GM12865 (cell line): ENCODE data around the gene THEMIS.
"Not testable (repeated sequence)": the region's sequence is repeated elsewhere in the genome, so short reads cannot be mapped to it uniquely, and the experiment has no call there.

Source experiments
- DNase-seq: peaks from one replicate; pipeline ENCODE4 v3.0.0; 2010; ENCODE audit warnings: low read depth
- H3K4me3 ChIP-seq: 2 replicates; pipeline ENCODE4 v1.5.1; 2011; ENCODE audit warnings: mild to moderate bottlenecking, low read depth, low read length, control low read depth
- CTCF ChIP-seq: IDR thresholded peaks from 2 replicates; pipeline ENCODE4 v1.5.1; 2011; ENCODE audit warnings: low read length, control low read depth, low read depth, inconsistent platforms; ENCODE audit not compliant: insufficient read depth; ENCODE audit errors: missing control alignments

The THEMIS gene

GRCh38 chr6:127932708-127933107 lies 31.9 kb upstream of the THEMIS start:
- DNase-seq = no peak
- TF ChIP-seq CTCF = no peak
- H3K4me3 ChIP-seq = no peak overlapping the region

DNA sequence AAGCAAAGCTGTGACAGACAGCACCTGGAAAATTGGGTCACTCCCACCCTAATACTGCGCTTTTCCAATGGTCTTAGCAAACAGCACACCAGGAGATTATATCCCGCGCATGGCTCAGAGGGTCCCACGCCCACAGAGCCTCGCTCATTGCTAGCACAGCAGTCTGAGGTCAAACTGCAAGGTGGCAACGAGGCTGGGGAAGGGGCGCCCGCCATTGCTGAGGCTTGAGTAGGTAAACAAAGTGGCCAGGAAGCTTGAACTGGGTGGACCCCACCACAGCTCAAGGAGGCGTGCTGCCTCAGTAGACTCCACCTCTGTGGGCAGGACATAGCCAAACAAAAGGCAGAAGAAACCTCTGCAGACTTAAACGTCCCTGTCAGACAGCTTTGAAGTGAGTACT lies 25.6 kb upstream of the THEMIS start:
- DNase-seq, H3K4me3 ChIP-seq: not testable (repeated sequence)

GRCh38 chr6:127924440-127924839 lies 23.6 kb upstream of the THEMIS start:
- no peak for DNase-seq
- no peak overlapping the region for H3K4me3 ChIP-seq
- no peak for TF ChIP-seq CTCF

DNA sequence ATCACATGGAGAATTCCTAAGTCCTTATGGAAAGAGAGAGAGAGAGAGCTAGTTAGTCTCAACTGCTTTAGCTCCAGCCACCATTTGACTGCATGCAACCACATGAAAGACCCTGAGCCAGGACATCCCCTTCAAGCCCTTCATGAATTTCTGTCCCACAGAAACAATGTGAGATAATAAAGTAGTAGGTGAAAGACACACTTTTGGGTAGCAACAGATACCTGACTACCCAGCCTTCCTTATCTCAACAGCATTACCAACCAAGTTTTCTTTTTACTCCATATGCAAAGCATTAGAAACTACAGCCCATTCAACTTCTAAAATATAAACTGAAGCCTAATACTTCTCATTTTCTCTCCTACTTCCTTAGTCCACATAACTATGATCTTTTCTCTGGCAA lies 23.2 kb upstream of the THEMIS start:
- DNase-seq = no peak
- H3K4me3 ChIP-seq = no peak overlapping the region
- TF ChIP-seq CTCF = no peak

DNA sequence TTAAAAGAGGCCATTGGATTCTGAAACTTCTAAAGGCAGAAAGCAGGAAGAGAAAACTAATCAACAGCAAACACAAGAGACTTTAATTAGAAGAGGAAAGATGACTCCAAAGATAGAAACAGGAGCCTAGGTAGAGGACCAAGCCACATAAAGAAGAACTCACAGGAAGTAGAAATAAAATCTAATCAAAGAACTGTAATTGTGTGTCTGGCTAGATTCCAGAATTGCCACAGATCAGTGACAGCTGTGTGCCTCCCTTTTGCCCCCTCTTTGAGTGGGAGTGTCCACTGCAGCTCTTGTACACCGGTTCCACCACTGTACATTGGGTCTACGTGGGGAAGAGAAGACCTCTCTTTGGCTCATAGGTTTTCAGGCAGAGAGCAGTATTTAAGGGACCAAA lies 22.3 kb upstream of the THEMIS start:
- H3K4me3 ChIP-seq = no peak overlapping the region
- no peak for TF ChIP-seq CTCF
- DNase-seq = no peak

GRCh38 chr6:127921982-127922381 lies 21.1 kb upstream of the THEMIS start:
- H3K4me3 ChIP-seq = no peak overlapping the region
- no peak for DNase-seq

DNA sequence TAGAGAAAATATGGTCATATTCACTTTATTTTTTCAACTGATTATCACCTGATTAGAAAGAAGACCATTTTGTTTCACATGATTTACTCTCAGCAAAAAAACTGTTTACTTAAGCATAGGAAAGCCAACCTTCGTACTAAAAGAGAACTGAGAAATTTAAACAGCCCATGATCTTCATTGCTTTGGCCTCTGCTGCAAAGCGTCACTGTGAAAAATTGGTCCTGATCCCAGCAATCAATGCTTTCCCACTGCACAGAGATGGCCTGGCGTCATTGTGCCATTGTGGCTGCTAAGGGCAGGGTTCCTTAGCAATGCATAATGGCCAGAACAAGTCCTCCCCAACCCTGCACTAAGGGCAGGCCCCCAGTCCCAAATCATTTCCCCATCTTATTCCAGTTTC lies 19.9 kb upstream of the THEMIS start:
- no peak for TF ChIP-seq CTCF
- H3K4me3 ChIP-seq = no peak overlapping the region
- no peak for DNase-seq

More at GRCh38 chr6:127921982-127922381, 21.1 kb upstream of the THEMIS start:
- TF ChIP-seq CTCF = no peak
